Fibroblast of lung (primary cell): ENCODE results near the gene C6orf132. TPM values are rescaled to one million over a fixed set of nuclear protein-coding genes. Genes with fewer than 3 reads are reported as not detected.

Source experiments
- DNase-seq, 2 donors: peaks; one replicate each; pipeline versions ENCODE4 v3.0.0 to v3.0.0-alpha.2; 2010; ENCODE audit warnings: low read depth in 2 of 2
- H2AFZ ChIP-seq: 2 replicates; pipeline ENCODE4 v1.5.1; 2012; ENCODE audit warnings: low read length, control low read depth, inconsistent platforms
- H3K27ac ChIP-seq: 2 replicates; pipeline ENCODE4 v1.5.1; 2011; ENCODE audit warnings: low read length, control low read depth; ENCODE audit not compliant: insufficient read depth
- H3K27me3 ChIP-seq: 2 replicates; pipeline ENCODE4 v1.5.1; 2011; ENCODE audit warnings: mild to moderate bottlenecking, low read length; ENCODE audit not compliant: control insufficient read depth, insufficient read depth
- H3K36me3 ChIP-seq: 2 replicates; pipeline ENCODE4 v1.5.1; 2011; ENCODE audit warnings: low read length; ENCODE audit not compliant: control insufficient read depth, insufficient read depth
- H3K4me1 ChIP-seq: 2 replicates; pipeline ENCODE4 v1.5.1; 2011; ENCODE audit warnings: low read length; ENCODE audit not compliant: control insufficient read depth, insufficient read depth; ENCODE audit errors: extremely low read depth
- H3K4me2 ChIP-seq: 2 replicates; pipeline ENCODE4 v1.5.1; 2011; ENCODE audit warnings: low read length, control low read depth; ENCODE audit not compliant: insufficient read depth; ENCODE audit errors: extremely low read depth
- H3K4me3 ChIP-seq, 4 experiments: fragments of 200-600 bp in 1 of 4; sonication (generic) in 1 of 4; replicated peaks in 1 of 4; 2 replicates each; pipeline ENCODE4 v1.5.1; 2011 to 2016; ENCODE audit warnings: low read length in 4 of 4, low read depth in 3 of 4, mild to moderate bottlenecking in 3 of 4, control low read depth in 2 of 4, inconsistent platforms in 1 of 4, mixed read lengths in 1 of 4; ENCODE audit not compliant: insufficient read depth in 1 of 4; ENCODE audit errors: control extremely low read depth in 1 of 4
- H3K79me2 ChIP-seq: 2 replicates; pipeline ENCODE4 v1.5.1; 2012; ENCODE audit warnings: mild to moderate bottlenecking, low read length, inconsistent platforms; ENCODE audit not compliant: control insufficient read depth, insufficient read depth
- H3K9ac ChIP-seq: 2 replicates; pipeline ENCODE4 v1.5.1; 2011; ENCODE audit warnings: mild to moderate bottlenecking, low read length, control low read depth; ENCODE audit not compliant: insufficient read depth
- H3K9me3 ChIP-seq: 2 replicates; pipeline ENCODE4 v1.5.1; 2012; ENCODE audit warnings: low read depth, low read length; ENCODE audit not compliant: control insufficient read depth, insufficient read depth
- H4K20me1 ChIP-seq: 2 replicates; pipeline ENCODE4 v1.5.1; 2011; ENCODE audit warnings: low read length; ENCODE audit not compliant: control insufficient read depth, insufficient read depth; ENCODE audit errors: extremely low read depth
- EZH2 ChIP-seq: IDR thresholded peaks from 2 replicates; pipeline ENCODE4 v1.5.1; 2012; ENCODE audit warnings: low read length, control low read depth, mild to moderate bottlenecking; ENCODE audit errors: missing control alignments
- polyA plus RNA-seq, 2 donors: library from polyadenylated mRNA; depleted of rRNA in 1 of 2; stranded (reverse) in 1 of 2; unstranded in 1 of 2; fragments of >200 nt; gene quantifications; 2 replicates each; pipeline ENCODE4 v1.2.1, GENCODE V29; 2011 to 2012; ENCODE audit warnings: missing spikeins in 1 of 2
- total RNA-seq: library from RNA; depleted of rRNA; stranded (reverse); fragments of >200 nt; gene quantifications from 2 replicates; pipeline ENCODE4 v1.2.1, GENCODE V29; 2014
- TF ChIP-seq, protein P1 (sequence below), 2 donors: IDR thresholded peaks in 1 of 2; conservative IDR thresholded peaks in 1 of 2; 1 replicate in 1 of 2; 2 replicates in 1 of 2; pipeline ENCODE4 v1.5.1; 2011 to 2012; ENCODE audit warnings: low read length in 2 of 2, control low read depth in 1 of 2, inconsistent platforms in 1 of 2, low read depth in 1 of 2, mild to moderate bottlenecking in 1 of 2

The C6orf132 gene
- total and polyA plus RNA-seq, 2 donors (not counting 1 experiment from before 2014, with no cell fraction given): 0.87 to 1.2 TPM

DNA sequence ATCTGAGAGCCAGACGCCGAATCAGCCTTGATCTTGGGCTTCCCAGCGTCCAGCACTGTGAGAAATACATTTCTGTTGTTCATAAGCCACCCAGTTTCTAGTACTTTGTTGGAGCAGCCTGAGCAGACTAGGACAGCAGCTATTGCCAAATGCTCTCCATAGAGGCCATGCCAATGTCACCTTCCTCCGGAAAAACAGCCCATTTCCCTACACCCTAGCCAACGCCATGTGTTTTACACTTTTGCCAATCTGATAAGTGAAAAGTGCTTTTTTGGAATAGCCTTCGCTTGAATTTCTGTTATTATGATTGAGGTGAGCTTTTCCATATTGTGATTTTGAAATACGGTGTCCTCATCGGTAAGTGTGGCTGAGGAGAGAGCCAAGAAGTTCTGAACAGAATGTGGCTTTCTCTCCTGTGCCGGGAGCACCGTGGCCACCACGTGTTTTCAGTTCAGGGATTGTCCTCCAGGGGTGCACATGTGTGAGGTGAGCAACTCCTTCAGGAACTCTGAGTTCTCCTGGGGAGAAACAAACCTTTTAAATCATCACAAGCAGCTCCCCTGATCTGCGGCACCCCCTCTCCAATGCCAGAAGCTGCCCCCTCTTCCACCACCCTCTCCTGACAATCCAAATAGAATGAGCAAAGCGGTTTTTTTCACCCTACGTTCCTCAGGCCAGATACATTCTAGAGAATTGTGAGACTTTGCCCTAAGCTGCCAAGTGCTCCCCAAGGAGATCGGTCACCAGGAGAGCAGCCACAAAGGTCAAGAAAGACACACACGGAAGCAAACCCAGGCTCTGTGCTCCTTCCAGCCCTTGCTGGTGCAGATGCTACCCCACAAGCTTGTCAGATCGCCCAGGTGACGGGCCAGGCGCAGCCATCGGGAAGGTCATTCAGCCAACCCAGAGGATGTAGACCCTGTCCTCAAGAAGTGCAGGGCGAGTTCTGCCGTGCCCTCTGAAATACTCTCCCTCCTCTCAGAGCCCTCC is 56.1 kb downstream of the C6orf132 start:
- Histone ChIP-seq H3K4me2 (no peak overlapping the region), H3K4me3 (no peak overlapping the region), H3K79me2 (no peaks in the 10 kb centered on the region), H3K27me3 (no peaks in the 10 kb centered on the region), H2AFZ (no peak overlapping the region), H3K4me1 (peaks cover 2% of the 10 kb centered on the region), H3K9me3 (no peaks in the 10 kb centered on the region), H3K27ac (no peak overlapping the region), H3K36me3 (no peaks in the 10 kb centered on the region), H3K9ac (no peak overlapping the region), H4K20me1 (no peaks in the 10 kb centered on the region)
- DNase-seq: peak in 1 of 2 donors; percentile 17
- no peak for TF ChIP-seq EZH2
- TF ChIP-seq, protein P1, sequence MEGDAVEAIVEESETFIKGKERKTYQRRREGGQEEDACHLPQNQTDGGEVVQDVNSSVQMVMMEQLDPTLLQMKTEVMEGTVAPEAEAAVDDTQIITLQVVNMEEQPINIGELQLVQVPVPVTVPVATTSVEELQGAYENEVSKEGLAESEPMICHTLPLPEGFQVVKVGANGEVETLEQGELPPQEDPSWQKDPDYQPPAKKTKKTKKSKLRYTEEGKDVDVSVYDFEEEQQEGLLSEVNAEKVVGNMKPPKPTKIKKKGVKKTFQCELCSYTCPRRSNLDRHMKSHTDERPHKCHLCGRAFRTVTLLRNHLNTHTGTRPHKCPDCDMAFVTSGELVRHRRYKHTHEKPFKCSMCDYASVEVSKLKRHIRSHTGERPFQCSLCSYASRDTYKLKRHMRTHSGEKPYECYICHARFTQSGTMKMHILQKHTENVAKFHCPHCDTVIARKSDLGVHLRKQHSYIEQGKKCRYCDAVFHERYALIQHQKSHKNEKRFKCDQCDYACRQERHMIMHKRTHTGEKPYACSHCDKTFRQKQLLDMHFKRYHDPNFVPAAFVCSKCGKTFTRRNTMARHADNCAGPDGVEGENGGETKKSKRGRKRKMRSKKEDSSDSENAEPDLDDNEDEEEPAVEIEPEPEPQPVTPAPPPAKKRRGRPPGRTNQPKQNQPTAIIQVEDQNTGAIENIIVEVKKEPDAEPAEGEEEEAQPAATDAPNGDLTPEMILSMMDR (conservative IDR thresholded peaks at IDR 0.05 in 1 of 2, IDR thresholded peaks at IDR 0.05 in 1 of 2; ENCODE audit: low read depth in 1 of 2, low read length in 2 of 2): peak; percentile 8 to 39

DNA sequence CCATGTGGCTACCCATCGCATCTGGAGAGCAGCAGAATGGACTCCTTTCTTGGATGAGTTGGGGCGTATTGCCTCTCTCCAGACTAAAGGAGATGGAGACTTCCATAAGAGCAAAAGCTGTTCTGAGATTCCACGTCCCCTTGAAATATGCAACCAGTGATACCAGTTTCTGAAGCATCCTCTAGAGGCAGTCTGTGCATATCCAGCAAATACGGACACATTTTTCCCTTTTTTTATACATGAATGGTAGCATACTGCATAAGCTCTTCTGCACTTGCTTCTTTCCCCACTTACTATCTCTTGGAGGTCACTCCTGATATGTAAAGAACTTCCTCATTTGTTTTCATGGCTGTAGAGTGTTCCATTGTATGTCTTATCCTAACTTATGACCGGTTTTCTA is 57.5 kb downstream of the C6orf132 start:
- H3K27ac ChIP-seq: no peak overlapping the region
- H4K20me1 ChIP-seq: no peaks in the 10 kb centered on the region
- no peak for TF ChIP-seq EZH2
- TF ChIP-seq, protein P1 (conservative IDR thresholded peaks at IDR 0.05 in 1 of 2, IDR thresholded peaks at IDR 0.05 in 1 of 2; ENCODE audit: low read depth in 1 of 2, low read length in 2 of 2): peak in 1 of 2 donors; percentile 49
- H3K4me1 ChIP-seq: peaks cover 2% of the 10 kb centered on the region
- H3K4me3 ChIP-seq: no peak overlapping the region
- peak in 1 of 2 donors; percentile 35 for DNase-seq
- no peak overlapping the region for H2AFZ ChIP-seq
- no peaks in the 10 kb centered on the region for H3K79me2 ChIP-seq
- H3K36me3 ChIP-seq: no peaks in the 10 kb centered on the region
- no peaks in the 10 kb centered on the region for H3K9me3 ChIP-seq
- no peak overlapping the region for H3K9ac ChIP-seq
- H3K4me2 ChIP-seq: no peak overlapping the region
- no peaks in the 10 kb centered on the region for H3K27me3 ChIP-seq

DNA sequence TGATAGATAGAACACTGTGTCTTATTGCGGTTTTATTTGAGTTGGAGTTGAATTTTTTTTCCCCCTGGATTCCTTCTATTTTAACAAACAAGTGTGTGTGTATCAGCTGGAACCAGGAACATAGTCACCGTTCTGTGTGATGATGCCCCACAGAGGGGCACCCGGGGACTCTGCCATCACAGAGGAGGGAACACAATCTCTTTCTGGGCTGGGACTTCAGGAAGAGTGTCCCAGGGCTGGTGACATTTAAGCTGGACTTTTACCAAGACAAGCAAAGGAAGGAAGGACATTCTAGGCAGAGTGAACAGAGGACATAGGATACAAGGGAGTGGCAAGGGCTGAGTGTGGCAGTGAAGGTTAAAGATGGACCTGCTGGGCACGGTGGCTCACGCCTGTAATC is 58.9 kb downstream of the C6orf132 start:
- no peak for DNase-seq
- Histone ChIP-seq H4K20me1 (no peaks in the 10 kb centered on the region), H3K4me2 (no peak overlapping the region), H3K9ac (no peak overlapping the region), H3K27me3 (no peaks in the 10 kb centered on the region), H3K4me1 (peaks cover 2% of the 10 kb centered on the region), H3K79me2 (no peaks in the 10 kb centered on the region), H3K4me3 (no peak overlapping the region), H3K36me3 (no peaks in the 10 kb centered on the region), H3K9me3 (no peaks in the 10 kb centered on the region), H3K27ac (no peak overlapping the region), H2AFZ (no peak overlapping the region)
- no peak for TF ChIP-seq EZH2
- TF ChIP-seq, protein P1 (conservative IDR thresholded peaks at IDR 0.05 in 1 of 2, IDR thresholded peaks at IDR 0.05 in 1 of 2; ENCODE audit: low read depth in 1 of 2, low read length in 2 of 2): no peak
